Stomach (tissue), 9 donors: ENCODE data around the gene RNF44. TPM values are rescaled to one million over a fixed set of nuclear protein-coding genes. Genes with fewer than 3 reads are reported as not detected.

ENCODE experiments used
- DNase-seq, 2 donors: peaks; one replicate each; pipeline versions ENCODE4 v3.0.0 to v3.0.0-alpha.2; 2013 to 2019
- H3K27ac ChIP-seq, 5 donors: fragments of 200-600 bp in 4 of 5; sonication (generic) in 4 of 5; one replicate each; pipeline ENCODE4 v1.5.1; 2013 to 2019; ENCODE audit warnings: mild to moderate bottlenecking in 1 of 5, moderate library complexity in 1 of 5
- H3K27me3 ChIP-seq, 3 donors: fragments of 200-600 bp; sonication (generic); one replicate each; pipeline ENCODE4 v1.5.1; 2017 to 2019; ENCODE audit warnings: mixed run types in 1 of 3
- H3K36me3 ChIP-seq, 4 donors: fragments of 200-600 bp; sonication (generic); 1 replicate in 3 of 4; 2 replicates in 1 of 4; pipeline ENCODE4 v1.5.1; 2016 to 2019
- H3K4me1 ChIP-seq, 4 donors: fragments of 200-600 bp; sonication (generic); one replicate each; pipeline ENCODE4 v1.5.1; 2016 to 2019
- H3K4me3 ChIP-seq, 4 donors: fragments of 200-600 bp; sonication (generic) in 3 of 4; one replicate each; pipeline ENCODE4 v1.5.1; 2016 to 2019; ENCODE audit warnings: mild to moderate bottlenecking in 1 of 4
- H3K9me3 ChIP-seq, 4 donors: fragments of 200-600 bp; sonication (generic); one replicate each; pipeline ENCODE4 v1.5.1; 2016 to 2019
- CTCF ChIP-seq, 7 experiments: fragments of 450-650 bp in 4 of 7; fragments of 200-600 bp in 3 of 7; sonication (generic) in 3 of 7; IDR thresholded peaks; one replicate each; pipeline ENCODE4 v1.5.1; 2016 to 2019; ENCODE audit warnings: antibody characterized with exemption in 7 of 7, control low read depth in 2 of 7, mild to moderate bottlenecking in 1 of 7
- EP300 ChIP-seq: sonication (generic); formaldehyde crosslinking; IDR thresholded peaks from one replicate; pipeline ENCODE4 v1.6.1; 2017; ENCODE audit warnings: antibody characterized with exemption
- POLR2A ChIP-seq, 4 donors: fragments of 450-650 bp; IDR thresholded peaks; one replicate each; pipeline ENCODE4 v1.6.1; 2016; ENCODE audit warnings: antibody characterized with exemption in 4 of 4, control low read depth in 2 of 4, mild to moderate bottlenecking in 1 of 4, moderate library complexity in 1 of 4
- POLR2AphosphoS5 ChIP-seq, 3 donors: sonication (generic); formaldehyde crosslinking; IDR thresholded peaks; one replicate each; pipeline ENCODE4 v1.6.1; 2016; ENCODE audit warnings: antibody characterized with exemption in 3 of 3
- WGBS, 5 donors: extraction: QIAGEN DNeasy Blood & Tissue Kit in 3 of 5; methylation state at CpG; one replicate each; pipeline versions ENCODE4 v1.1.5 to v1.1.7; 2013 to 2018; 5-methylcytosine and 5-hydroxymethylcytosine counted together
- intact Hi-C: fragments of 100-400 bp; cut with DNase I; formaldehyde crosslinking; loops from one replicate; pipeline ENCODE4 v1.15.1; 2023; ENCODE audit warnings: low total_unique reads
- polyA plus RNA-seq, 3 donors: library from polyadenylated mRNA; stranded (reverse); fragments of 200-250 nt; gene quantifications; one replicate each; pipeline ENCODE4 v1.2.3, GENCODE V29; 2013
- total RNA-seq, 5 donors: library from RNA; depleted of rRNA; stranded (reverse); fragments of >200 nt; gene quantifications; one replicate each; pipeline versions ENCODE4 v1.1.0 to v1.2.3, GENCODE V29; 2014 to 2016
- donor health status: healthy with polysubstance abuse.
- donor health status: Bipolar disorder and iron deficiency.
- donor health status: healthy.

The RNF44 gene
- total and polyA plus RNA-seq, 8 donors = 6.6 to 176 (median 18.9) TPM

DNA sequence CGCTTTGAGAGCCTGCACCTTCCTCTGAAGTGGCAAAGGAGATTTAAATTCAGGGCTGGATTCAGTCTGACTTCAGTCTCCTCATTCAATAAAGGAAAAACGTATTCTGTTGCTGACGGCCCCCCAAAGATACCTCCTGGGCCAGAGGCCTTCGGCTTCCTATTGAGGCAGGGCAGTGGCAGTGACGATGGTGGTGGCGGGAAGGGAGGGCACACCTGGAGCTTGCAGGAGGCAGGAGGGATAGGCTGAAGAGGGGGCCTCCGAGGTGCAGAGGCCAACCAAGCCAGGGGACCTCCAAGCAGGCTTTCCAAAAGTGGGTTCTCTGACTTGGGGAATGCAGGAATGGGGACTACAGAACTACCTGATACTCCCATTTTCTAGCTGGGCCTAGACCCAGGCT is 15.9 kb downstream of the RNF44 start:
- no peaks in the 10 kb centered on the region for H3K9me3 ChIP-seq
- 78 to 88% (median 82%) methylated on average over 7 of the region's 7 CpGs for WGBS, 5 donors
- TF ChIP-seq POLR2A (IDR thresholded peaks at IDR 0.05) = no peak
- no peak for TF ChIP-seq EP300
- TF ChIP-seq CTCF (IDR thresholded peaks at IDR 0.05) = no peak
- TF ChIP-seq POLR2AphosphoS5 (IDR thresholded peaks at IDR 0.05) = no peak
- no peak overlapping the region for H3K27ac ChIP-seq
- DNase-seq = no peak
- H3K4me3 ChIP-seq = no peak overlapping the region
- peaks cover 0 to 8% (median under 1%) of the 10 kb centered on the region in 4 donors for H3K36me3 ChIP-seq
- intact Hi-C loops = no loop called here
- H3K27me3 ChIP-seq = no peaks in the 10 kb centered on the region
- no peaks in the 10 kb centered on the region for H3K4me1 ChIP-seq

DNA sequence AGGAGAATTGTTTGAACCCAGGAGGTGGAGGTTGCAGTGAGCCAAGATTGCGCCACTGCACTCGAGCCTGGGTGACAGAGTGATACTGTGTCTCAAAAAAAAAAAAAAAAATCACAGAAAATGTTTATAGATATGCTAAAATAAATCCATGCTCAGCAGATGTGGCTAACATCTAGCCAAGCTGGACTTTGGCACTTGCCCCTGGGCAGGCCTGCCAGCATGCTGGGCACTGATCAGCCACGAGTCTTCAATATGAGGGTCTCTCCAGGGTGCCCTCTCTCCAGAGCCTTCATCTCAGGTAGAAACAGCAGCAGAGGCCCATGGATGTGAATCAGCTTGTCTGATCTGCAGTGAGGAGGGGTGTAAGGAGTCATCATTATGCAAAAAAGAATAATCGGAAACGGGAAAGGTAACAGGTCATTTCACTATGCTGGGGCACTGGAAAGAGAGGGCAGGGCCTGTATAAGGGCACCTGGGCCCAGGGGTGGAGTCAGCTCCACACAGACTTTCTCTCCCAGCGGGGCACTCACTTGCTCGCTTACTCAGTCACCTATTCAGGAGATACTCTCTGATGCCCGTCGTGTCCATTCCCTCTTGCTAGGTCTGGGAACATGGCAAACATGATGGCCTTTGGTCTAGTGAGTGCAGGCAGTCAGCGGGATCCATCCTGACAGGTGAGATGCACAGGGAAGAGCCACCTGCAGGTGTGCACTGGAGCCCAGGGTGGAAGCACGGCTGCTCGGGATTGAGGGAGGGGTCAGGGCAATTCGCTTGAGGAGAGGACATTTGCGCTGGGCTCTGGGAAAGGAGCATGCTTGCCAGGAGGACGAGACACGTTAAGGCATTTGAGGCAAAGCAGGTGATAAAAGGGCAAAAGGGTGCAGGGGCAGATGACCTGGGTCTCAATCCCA is 17.1 kb downstream of the RNF44 start:
- no peak overlapping the region for H3K27ac ChIP-seq
- no peak for DNase-seq
- H3K9me3 ChIP-seq = no peaks in the 10 kb centered on the region
- intact Hi-C loops = no loop called here
- TF ChIP-seq POLR2AphosphoS5 (IDR thresholded peaks at IDR 0.05) (no peak), POLR2A (IDR thresholded peaks at IDR 0.05) (no peak), EP300 (no peak), CTCF (IDR thresholded peaks at IDR 0.05) (no peak)
- H3K4me1 ChIP-seq = no peaks in the 10 kb centered on the region
- no peak overlapping the region for H3K4me3 ChIP-seq
- WGBS, 5 donors = 51 to 65% (median 59%) methylated on average over 16 of the region's 16 CpGs
- no peaks in the 10 kb centered on the region for H3K36me3 ChIP-seq
- H3K27me3 ChIP-seq = no peaks in the 10 kb centered on the region

DNA sequence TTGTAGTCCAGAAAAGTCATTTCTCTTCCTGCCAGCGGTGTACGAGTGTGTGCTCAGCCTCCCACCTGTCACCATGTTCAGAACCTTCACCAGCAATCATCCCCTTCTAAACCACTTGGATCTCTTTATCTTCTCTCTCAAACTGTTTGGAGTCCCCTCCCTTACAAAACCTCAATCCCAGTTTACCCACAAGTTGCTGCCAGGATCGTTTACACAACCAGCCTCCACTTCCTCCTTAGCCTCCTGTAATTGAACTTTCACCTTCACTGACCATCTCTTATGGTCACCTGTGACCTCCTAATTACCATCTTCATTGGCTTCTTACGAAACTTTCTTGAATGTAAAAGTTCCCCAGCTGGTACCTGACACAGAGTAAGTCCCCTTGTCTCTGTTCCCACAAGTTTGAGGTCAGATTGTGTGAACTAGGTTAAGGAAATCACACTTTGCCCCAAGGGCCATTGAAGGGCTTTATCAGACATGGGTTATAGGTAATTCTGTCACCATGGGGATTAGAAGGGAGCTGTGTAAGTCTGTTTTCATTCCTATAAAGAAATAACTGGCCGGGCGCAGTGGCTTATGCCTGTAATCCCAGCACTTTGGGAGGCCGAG is 20.0 kb downstream of the RNF44 start:
- WGBS, 5 donors = 66 to 73% (median 73%) methylated on average over 7 of the region's 7 CpGs
- H3K36me3 ChIP-seq = no peaks in the 10 kb centered on the region
- TF ChIP-seq EP300 = no peak
- no peak for TF ChIP-seq POLR2AphosphoS5 (IDR thresholded peaks at IDR 0.05)
- TF ChIP-seq POLR2A (IDR thresholded peaks at IDR 0.05) = no peak
- no peak for TF ChIP-seq CTCF (IDR thresholded peaks at IDR 0.05)
- H3K27ac ChIP-seq = no peak overlapping the region
- no peaks in the 10 kb centered on the region for H3K9me3 ChIP-seq
- no peak overlapping the region for H3K4me3 ChIP-seq
- H3K27me3 ChIP-seq = no peaks in the 10 kb centered on the region
- no peak for DNase-seq
- H3K4me1 ChIP-seq = no peaks in the 10 kb centered on the region
- intact Hi-C loops = no loop called here

GRCh38 chr5:176515396-176515795 is 21.8 kb downstream of the RNF44 start:
- no peak for DNase-seq
- WGBS, 5 donors = 76 to 90% (median 78%) methylated on average over 4 of the region's 4 CpGs
- H3K27me3 ChIP-seq = no peaks in the 10 kb centered on the region
- no peak for TF ChIP-seq EP300
- TF ChIP-seq POLR2AphosphoS5 (IDR thresholded peaks at IDR 0.05) = no peak
- TF ChIP-seq POLR2A (IDR thresholded peaks at IDR 0.05) = no peak
- TF ChIP-seq CTCF (IDR thresholded peaks at IDR 0.05) = no peak
- no peaks in the 10 kb centered on the region for H3K4me1 ChIP-seq
- no peaks in the 10 kb centered on the region for H3K36me3 ChIP-seq
- no peak overlapping the region for H3K27ac ChIP-seq
- intact Hi-C loops = no loop called here
- no peak overlapping the region for H3K4me3 ChIP-seq
- no peaks in the 10 kb centered on the region for H3K9me3 ChIP-seq
